Psoas muscle (tissue), 8 donors: ENCODE data around the gene CNTNAP2. TPM values are rescaled to one million over a fixed set of nuclear protein-coding genes. Genes with fewer than 3 reads are reported as not detected.

Source experiments
- ATAC-seq, 4 donors: fragments of 200-7000 bp; cut with Tn5 transposase; one replicate each; pipeline ENCODE4 v1.9.1; 2020; ENCODE audit warnings: moderate library complexity in 3 of 4, mild to moderate bottlenecking in 2 of 4
- DNase-seq, 2 donors: peaks; one replicate each; pipeline ENCODE4 v3.0.0-alpha.2; 2020
- H3K27ac ChIP-seq: fragments of 200-600 bp; one replicate; pipeline ENCODE4 v1.8.0; 2022
- H3K27me3 ChIP-seq, 3 donors: fragments of 200-600 bp in 1 of 3; one replicate each; pipeline versions ENCODE4 v1.6.1 to v1.8.0; 2013 to 2022; ENCODE audit warnings: low read length in 2 of 3, mild to moderate bottlenecking in 2 of 3, moderate library complexity in 1 of 3; ENCODE audit not compliant: insufficient read depth in 3 of 3
- H3K36me3 ChIP-seq, 2 donors: fragments of 200-600 bp in 1 of 2; one replicate each; pipeline versions ENCODE4 v1.6.1 to v1.8.0; 2013 to 2022; ENCODE audit warnings: low read depth in 1 of 2, mild to moderate bottlenecking in 1 of 2, moderate library complexity in 1 of 2; ENCODE audit not compliant: insufficient read depth in 1 of 2
- H3K4me1 ChIP-seq: fragments of 200-600 bp; one replicate; pipeline ENCODE4 v1.8.0; 2022
- H3K4me3 ChIP-seq: fragments of 200-600 bp; one replicate; pipeline ENCODE4 v1.8.0; 2022; ENCODE audit warnings: mild to moderate bottlenecking
- H3K9me3 ChIP-seq: fragments of 200-600 bp; one replicate; pipeline ENCODE4 v1.8.0; 2022
- WGBS, 3 donors: extraction: QIAGEN DNeasy Blood & Tissue Kit; methylation state at CpG; one replicate each; pipeline versions ENCODE4 v1.1.6 to v1.1.7; 2013; 5-methylcytosine and 5-hydroxymethylcytosine counted together
- intact Hi-C, 2 donors: fragments of 100-400 bp; cut with DNase I; formaldehyde crosslinking; loops; one replicate each; pipeline versions ENCODE4 v1.11.0 to v1.14.2; 2022
- polyA plus RNA-seq, 3 donors: library from polyadenylated mRNA; stranded (reverse); fragments of 200-250 nt; gene quantifications; one replicate each; pipeline ENCODE4 v1.2.3, GENCODE V29; 2013
- total RNA-seq, 4 donors: library from RNA; stranded (reverse); fragmentation: NEBNext Ultra II Directional in 2 of 4; extraction: Animal tissue kit (Norgen Biotek cat#: 25700) in 2 of 4; gene quantifications; one replicate each; pipeline versions ENCODE4 v1.2.1 to v1.2.4, GENCODE V29; 2021 to 2023
- TF ChIP-seq, protein P1 (sequence below): fragments of 200-600 bp; IDR thresholded peaks from one replicate; pipeline ENCODE4 v1.8.0; 2022; ENCODE audit warnings: antibody characterized with exemption
- donor health status: healthy with polysubstance abuse.
- donor health status: DM: no; HTN: no; CAD: no; lungs with moderate emphysema.
- donor health status: Bipolar disorder and iron deficiency.
- donor health status: healthy.
- donor health status: DM: yes; HTN: yes; CAD: no.
- donor health status: DM: no; HTN: no; CAD: no.
- donor health status: DM: no; HTN: no; CAD: no.
- donor health status: DM: yes; HTN: yes; CAD: no.

CNTNAP2 gene
- total and polyA plus RNA-seq, 7 donors, result 0.01 to 0.13 TPM; not detected in 5

DNA sequence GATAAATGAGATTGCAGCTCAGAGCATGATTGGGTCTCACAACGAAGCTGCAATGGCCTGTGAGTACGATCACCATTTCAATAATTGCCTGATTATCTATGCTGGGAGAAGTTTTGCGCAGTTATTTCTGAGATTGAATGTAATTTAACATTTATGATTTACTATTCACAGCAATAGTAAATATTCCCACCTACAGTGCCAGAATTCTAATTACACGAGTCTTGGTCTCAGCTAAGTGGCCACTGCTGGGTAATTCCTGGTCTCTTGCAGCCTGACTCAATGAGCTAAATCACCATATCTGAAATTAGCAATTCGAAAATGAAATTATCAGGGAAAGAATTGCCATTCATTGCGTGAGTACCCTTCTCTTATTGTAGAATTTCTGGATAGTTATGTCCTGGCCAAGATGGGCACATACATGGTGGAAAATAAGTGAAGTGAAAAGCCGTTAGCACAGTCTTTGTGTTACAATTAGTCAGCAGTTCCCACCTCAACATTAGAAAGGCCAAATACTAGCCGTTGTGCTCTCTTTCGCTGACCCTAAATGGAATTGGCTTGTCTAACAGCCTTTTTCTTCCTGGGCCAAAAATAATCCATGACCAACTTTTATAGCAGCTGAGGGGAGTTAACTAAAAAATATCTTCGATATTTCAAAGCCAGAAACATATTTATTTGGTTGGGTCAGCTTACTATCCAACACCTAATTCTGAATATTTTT is 1793.0 kb downstream of the CNTNAP2 start:
- ATAC-seq (no peak), DNase-seq (no peak)
- Histone ChIP-seq H3K27me3 (no peaks in the 10 kb centered on the region), H3K4me1 (no peaks in the 10 kb centered on the region), H3K4me3 (no peak overlapping the region), H3K27ac (no peak overlapping the region), H3K9me3 (no peaks in the 10 kb centered on the region), H3K36me3 (no peaks in the 10 kb centered on the region)
- WGBS, 3 donors, result 27 to 46% (median 29%) methylated on average over 10 of the region's 10 CpGs
- intact Hi-C loops, result no loop called here
- TF ChIP-seq, protein P1, sequence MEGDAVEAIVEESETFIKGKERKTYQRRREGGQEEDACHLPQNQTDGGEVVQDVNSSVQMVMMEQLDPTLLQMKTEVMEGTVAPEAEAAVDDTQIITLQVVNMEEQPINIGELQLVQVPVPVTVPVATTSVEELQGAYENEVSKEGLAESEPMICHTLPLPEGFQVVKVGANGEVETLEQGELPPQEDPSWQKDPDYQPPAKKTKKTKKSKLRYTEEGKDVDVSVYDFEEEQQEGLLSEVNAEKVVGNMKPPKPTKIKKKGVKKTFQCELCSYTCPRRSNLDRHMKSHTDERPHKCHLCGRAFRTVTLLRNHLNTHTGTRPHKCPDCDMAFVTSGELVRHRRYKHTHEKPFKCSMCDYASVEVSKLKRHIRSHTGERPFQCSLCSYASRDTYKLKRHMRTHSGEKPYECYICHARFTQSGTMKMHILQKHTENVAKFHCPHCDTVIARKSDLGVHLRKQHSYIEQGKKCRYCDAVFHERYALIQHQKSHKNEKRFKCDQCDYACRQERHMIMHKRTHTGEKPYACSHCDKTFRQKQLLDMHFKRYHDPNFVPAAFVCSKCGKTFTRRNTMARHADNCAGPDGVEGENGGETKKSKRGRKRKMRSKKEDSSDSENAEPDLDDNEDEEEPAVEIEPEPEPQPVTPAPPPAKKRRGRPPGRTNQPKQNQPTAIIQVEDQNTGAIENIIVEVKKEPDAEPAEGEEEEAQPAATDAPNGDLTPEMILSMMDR, result no peak

DNA sequence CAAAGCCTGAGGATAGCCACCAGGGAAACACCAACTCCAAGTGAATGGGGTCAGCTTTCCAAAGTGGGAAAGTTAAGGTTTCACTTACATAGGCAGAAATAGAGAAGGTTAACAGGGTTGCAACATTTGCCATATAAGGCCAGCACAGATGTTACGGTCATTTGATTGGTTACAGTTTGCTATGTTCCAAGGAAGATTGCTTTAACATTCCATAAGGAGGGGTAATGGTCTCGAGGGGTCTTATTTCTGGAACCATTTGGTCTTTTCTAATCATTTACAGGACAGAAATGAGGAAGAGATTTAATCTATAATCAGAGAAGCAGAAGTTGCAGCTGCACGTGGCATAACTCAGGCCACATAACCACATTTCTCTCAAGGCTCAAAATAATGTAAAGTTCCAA is 1794.6 kb downstream of the CNTNAP2 start:
- intact Hi-C loops, result no loop called here
- no peak for DNase-seq
- Histone ChIP-seq H3K27me3 (no peaks in the 10 kb centered on the region), H3K4me1 (no peaks in the 10 kb centered on the region), H3K36me3 (no peaks in the 10 kb centered on the region), H3K9me3 (no peaks in the 10 kb centered on the region), H3K4me3 (no peak overlapping the region), H3K27ac (no peak overlapping the region)
- WGBS, 3 donors, result 9 to 26% (median 13%) methylated on average over 3 of the region's 3 CpGs
- peak in 1 of 4 donors; percentile 52 for ATAC-seq
- TF ChIP-seq, protein P1, result no peak

DNA sequence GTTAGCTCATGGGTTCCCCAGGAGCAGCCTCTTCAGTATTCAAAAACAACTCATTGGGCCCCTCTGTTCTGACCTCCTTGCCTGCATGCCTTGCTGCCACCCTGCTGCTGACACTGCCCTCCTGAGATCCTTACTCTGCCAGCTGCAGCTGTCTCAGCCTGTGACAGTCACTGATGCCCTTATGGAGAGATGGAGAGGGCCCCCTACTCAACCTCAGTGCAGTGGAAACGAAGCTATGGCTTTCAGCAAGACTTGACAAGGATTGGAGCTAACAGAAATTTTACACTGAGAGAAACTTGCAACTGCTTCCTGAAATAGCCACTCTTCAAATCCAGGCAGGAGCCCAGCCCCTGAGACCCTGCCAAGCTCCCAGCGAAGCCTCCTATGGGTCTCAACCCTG is 1795.7 kb downstream of the CNTNAP2 start:
- DNase-seq, result no peak
- intact Hi-C loops, result no loop called here
- Histone ChIP-seq H3K4me1 (no peaks in the 10 kb centered on the region), H3K27me3 (no peaks in the 10 kb centered on the region), H3K4me3 (no peak overlapping the region), H3K9me3 (no peaks in the 10 kb centered on the region), H3K36me3 (no peaks in the 10 kb centered on the region), H3K27ac (no peak overlapping the region)
- TF ChIP-seq, protein P1, result no peak
- 14 to 21% (median 20%) methylated on average over 2 of the region's 2 CpGs for WGBS, 3 donors
- no peak for ATAC-seq

DNA sequence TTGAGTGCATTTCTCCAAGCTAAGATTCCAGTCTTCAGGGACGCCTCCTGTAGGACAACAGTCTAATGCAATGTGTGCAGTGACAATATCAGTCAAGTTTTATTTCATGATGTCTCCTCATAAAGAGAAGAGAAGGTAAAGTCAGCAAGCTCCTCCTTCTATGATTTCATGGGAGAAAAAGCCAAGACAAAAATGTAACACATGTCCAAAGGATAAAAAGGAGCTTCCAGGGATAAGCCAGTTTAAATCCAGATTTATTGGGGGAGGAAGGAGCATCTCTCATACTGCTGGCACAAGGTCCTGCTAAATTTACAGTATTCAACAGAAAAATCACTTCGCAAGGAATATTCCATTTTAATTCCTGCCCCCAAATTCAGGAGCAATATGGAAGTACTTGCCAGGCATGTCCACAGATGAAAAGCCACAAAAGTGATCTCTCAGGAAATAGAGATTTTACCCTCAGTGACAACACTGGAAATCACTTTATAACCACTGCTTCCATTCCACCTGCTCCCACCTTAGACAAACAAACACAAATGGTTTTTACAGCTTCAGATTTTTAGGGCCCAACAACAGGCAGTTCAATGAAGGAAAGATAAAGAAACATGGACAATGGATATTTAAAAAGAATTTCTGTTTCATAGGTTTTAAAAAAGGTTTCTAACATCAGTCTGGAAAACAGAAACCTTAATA is 1796.5 kb downstream of the CNTNAP2 start:
- intact Hi-C loops, result no loop called here
- DNase-seq, result no peak
- H3K27ac ChIP-seq, result no peak overlapping the region

More for the DNA sequence above, 1796.5 kb downstream of the CNTNAP2 start:
- TF ChIP-seq, protein P1, result no peak
- ATAC-seq, result no peak
- 44 to 63% (median 53%) methylated on average over 2 of the region's 2 CpGs for WGBS, 3 donors
- Histone ChIP-seq H3K27me3 (no peaks in the 10 kb centered on the region), H3K9me3 (no peaks in the 10 kb centered on the region), H3K4me1 (no peaks in the 10 kb centered on the region), H3K4me3 (no peak overlapping the region), H3K36me3 (no peaks in the 10 kb centered on the region)
